Fibroblast of lung (primary cell): Measurements from ENCODE around the gene TBPL2.

ENCODE experiments used
- CTCF ChIP-seq, 2 donors: IDR thresholded peaks in 1 of 2; conservative IDR thresholded peaks in 1 of 2; 1 replicate in 1 of 2; 2 replicates in 1 of 2; pipeline ENCODE4 v1.5.1; 2011 to 2012; ENCODE audit warnings: low read length in 2 of 2, control low read depth in 1 of 2, inconsistent platforms in 1 of 2, low read depth in 1 of 2, mild to moderate bottlenecking in 1 of 2
- EZH2 ChIP-seq: IDR thresholded peaks from 2 replicates; pipeline ENCODE4 v1.5.1; 2012; ENCODE audit warnings: low read length, control low read depth, mild to moderate bottlenecking; ENCODE audit errors: missing control alignments

GRCh38 chr14:55372423-55372822 is 68.0 kb downstream of the TBPL2 start:
- TF ChIP-seq CTCF (conservative IDR thresholded peaks at IDR 0.05 in 1 of 2, IDR thresholded peaks at IDR 0.05 in 1 of 2; ENCODE audit: low read depth in 1 of 2, low read length in 2 of 2) (no peak), EZH2 (no peak)
